Ovary (tissue), 9 donors: ENCODE results near the gene CRYAA. TPM values are rescaled to one million over a fixed set of nuclear protein-coding genes. Genes with fewer than 3 reads are reported as not detected.
"Not testable (repeated sequence)": the region's sequence is repeated elsewhere in the genome, so short reads cannot be mapped to it uniquely, and the experiment has no call there.

Source experiments
- DNase-seq, 5 donors: peaks; one replicate each; pipeline ENCODE4 v3.0.0-alpha.2; 2019 to 2020
- H3K27ac ChIP-seq, 2 donors: fragments of 200-600 bp; one replicate each; pipeline versions ENCODE4 v1.5.1 to v1.8.0; 2019 to 2022
- H3K27me3 ChIP-seq: fragments of 200-600 bp; one replicate; pipeline ENCODE4 v1.8.0; 2022
- H3K36me3 ChIP-seq: fragments of 200-600 bp; sonication (generic); one replicate; pipeline ENCODE4 v1.5.1; 2019
- H3K4me1 ChIP-seq: one replicate; pipeline ENCODE4 v1.8.1; 2013; ENCODE audit warnings: mild to moderate bottlenecking, moderate library complexity; ENCODE audit not compliant: insufficient read depth
- H3K4me3 ChIP-seq: fragments of 200-600 bp; sonication (generic); one replicate; pipeline ENCODE4 v1.5.1; 2017
- H3K9me3 ChIP-seq, 2 donors: fragments of 200-600 bp in 1 of 2; sonication (generic) in 1 of 2; one replicate each; pipeline versions ENCODE4 v1.5.1 to v1.8.1; 2013 to 2019; ENCODE audit warnings: mild to moderate bottlenecking in 1 of 2, moderate library complexity in 1 of 2
- WGBS, 3 donors: extraction: QIAGEN DNeasy Blood & Tissue Kit in 1 of 3; methylation state at CpG; one replicate each; pipeline versions ENCODE4 v1.1.5 to v1.1.7; 2013 to 2017; 5-methylcytosine and 5-hydroxymethylcytosine counted together
- intact Hi-C, 4 donors: fragments of 100-400 bp; cut with DNase I; formaldehyde crosslinking; loops; one replicate each; pipeline versions ENCODE4 v1.11.0 to v1.15.1; 2022 to 2023
- polyA plus RNA-seq, 2 donors: library from polyadenylated mRNA; stranded (reverse); fragments of 200-250 nt in 1 of 2; fragments of 350-450 nt in 1 of 2; fragmentation: Illumina TruSeq in 1 of 2; extraction: RNeasy Lipid Tissue Mini Kit (QIAGEN cat#74804) in 1 of 2; gene quantifications; one replicate each; pipeline ENCODE4 v1.2.3, GENCODE V29; 2013 to 2014
- total RNA-seq, 7 donors: library from RNA; depleted of rRNA in 2 of 7; stranded (reverse); fragments of >200 nt in 2 of 7; fragmentation: NEBNext Ultra II Directional in 3 of 7; extraction: Animal tissue kit (Norgen Biotek cat#: 25700) in 3 of 7; gene quantifications; one replicate each; pipeline versions ENCODE4 v1.1.0 to v1.2.4, GENCODE V29; 2016 to 2023
- donor health status: DM: no; HTN: no; CAD: no; lungs with moderate emphysema.
- donor health status: DM: no; HTN: no; CAD: no.
- donor health status: Bipolar disorder and iron deficiency.
- donor health status: DM: yes; HTN: yes; CAD: no.
- donor health status: DM: no; HTN: no; CAD: no.
- donor health status: DM: yes; HTN: yes; CAD: no.

CRYAA gene
- total and polyA plus RNA-seq, 9 donors, result not detected

- H3K4me1 ChIP-seq, H3K4me3 ChIP-seq, H3K36me3 ChIP-seq, H3K9me3 ChIP-seq, H3K27ac ChIP-seq, intact Hi-C loops, DNase-seq, H3K27me3 ChIP-seq: not testable (repeated sequence)
- no CpG with 5 or more reads among the region's 9 CpGs for WGBS, 3 donors
These were observed 6.1 kb upstream of the CRYAA start for GRCh38 chr21:43162708-43163205.

DNA sequence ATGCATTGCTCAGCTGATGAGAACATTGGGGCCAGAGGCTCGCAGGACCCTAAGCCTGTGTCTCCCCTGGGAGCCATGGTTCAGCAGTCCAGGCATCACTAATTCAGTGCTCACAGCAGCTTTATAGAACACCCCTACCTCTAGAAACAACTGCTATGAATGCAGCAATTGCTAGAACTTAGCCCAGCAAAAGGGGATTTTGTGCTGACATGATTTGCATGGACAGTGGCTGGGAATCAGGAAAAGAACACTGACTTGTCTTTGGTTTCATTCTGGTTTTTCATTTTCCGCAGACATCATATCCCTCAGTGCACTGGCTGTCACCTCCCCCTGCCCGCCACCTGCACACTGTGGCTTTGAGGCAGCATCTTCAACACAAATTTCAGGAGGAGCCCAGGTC is 4.0 kb upstream of the CRYAA start:
- H3K27me3 ChIP-seq, H3K36me3 ChIP-seq, DNase-seq, H3K27ac ChIP-seq, intact Hi-C loops, H3K4me3 ChIP-seq, H3K9me3 ChIP-seq, H3K4me1 ChIP-seq: not testable (repeated sequence)
- WGBS, 3 donors, result no CpG with 5 or more reads among the region's 3 CpGs

GRCh38 chr21:43165734-43166133 is 3.1 kb upstream of the CRYAA start:
- H3K4me1 ChIP-seq, H3K4me3 ChIP-seq, intact Hi-C loops, H3K27me3 ChIP-seq, H3K27ac ChIP-seq, H3K9me3 ChIP-seq, DNase-seq, H3K36me3 ChIP-seq: not testable (repeated sequence)
- WGBS, 3 donors, result no CpG with 5 or more reads among the region's 15 CpGs

DNA sequence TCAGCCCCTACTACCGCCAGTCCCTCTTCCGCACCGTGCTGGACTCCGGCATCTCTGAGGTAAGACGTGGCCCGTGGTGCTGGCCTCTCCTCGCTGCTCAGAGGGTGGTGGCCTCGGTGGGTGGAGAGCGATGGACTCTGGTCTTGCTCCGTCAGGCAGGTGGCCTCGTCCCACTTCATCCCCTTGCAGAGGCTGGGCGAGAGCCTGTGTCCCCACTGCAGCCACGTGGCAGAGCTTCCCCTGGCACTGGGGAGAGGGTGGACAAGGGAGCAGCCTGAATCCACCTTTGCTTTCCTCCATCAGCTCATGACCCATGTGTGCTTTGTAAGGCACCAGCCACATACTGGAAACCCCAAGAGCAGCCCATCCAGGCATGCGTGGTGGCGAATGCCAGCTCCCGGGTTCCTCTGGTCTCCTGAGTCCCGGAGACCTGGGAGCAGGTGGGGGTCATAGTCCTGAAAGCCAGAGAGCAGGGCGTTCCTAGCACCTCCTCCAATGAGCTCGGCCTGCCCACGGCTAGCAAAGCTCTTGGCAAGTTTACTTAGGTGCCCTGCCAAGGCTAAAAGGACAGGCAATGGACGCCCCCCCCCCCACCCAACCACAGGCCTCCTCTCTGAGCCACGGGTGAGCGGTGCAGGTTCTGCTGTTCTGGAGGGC is 550 bp downstream of the CRYAA start:
- H3K4me1 ChIP-seq, H3K36me3 ChIP-seq, H3K27me3 ChIP-seq, H3K9me3 ChIP-seq, H3K27ac ChIP-seq, DNase-seq, intact Hi-C loops, H3K4me3 ChIP-seq: not testable (repeated sequence)
- WGBS, 3 donors, result 83 to 100% methylated on average over 1 to 2 of the region's 23 CpGs; no CpG with 5 or more reads in 1 of the 3 donors

DNA sequence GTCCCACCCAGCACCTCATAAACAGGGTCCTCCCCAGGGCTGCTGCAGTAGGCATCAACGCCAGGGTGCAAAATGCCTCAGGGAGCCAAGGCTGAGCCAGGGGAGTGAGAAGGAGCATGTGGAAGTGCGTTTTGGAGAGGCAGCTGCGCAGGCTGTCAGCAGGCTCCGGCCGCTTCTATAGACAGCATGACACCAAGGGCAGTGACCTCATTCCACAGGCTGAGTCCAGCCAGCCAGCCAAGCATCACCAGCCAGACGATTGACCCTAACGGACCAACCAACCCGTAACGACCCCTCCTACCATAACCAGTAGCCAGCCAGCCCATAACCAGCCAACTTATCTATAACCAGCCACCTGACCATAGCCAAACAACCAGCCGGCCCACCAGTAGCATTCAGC is 1.1 kb downstream of the CRYAA start:
- no CpG with 5 or more reads among the region's 10 CpGs for WGBS, 3 donors
- H3K4me1 ChIP-seq, H3K27me3 ChIP-seq, H3K9me3 ChIP-seq, intact Hi-C loops, H3K27ac ChIP-seq, DNase-seq, H3K36me3 ChIP-seq, H3K4me3 ChIP-seq: not testable (repeated sequence)

- H3K27ac ChIP-seq, H3K27me3 ChIP-seq, intact Hi-C loops, H3K4me1 ChIP-seq, H3K4me3 ChIP-seq, H3K36me3 ChIP-seq, H3K9me3 ChIP-seq, DNase-seq: not testable (repeated sequence)
- 42% methylated on average over 3 of the region's 29 CpGs; no CpG with 5 or more reads in 2 of the 3 donors for WGBS, 3 donors
These were observed 4.0 kb downstream of the CRYAA start for GRCh38 chr21:43172812-43173211.

DNA sequence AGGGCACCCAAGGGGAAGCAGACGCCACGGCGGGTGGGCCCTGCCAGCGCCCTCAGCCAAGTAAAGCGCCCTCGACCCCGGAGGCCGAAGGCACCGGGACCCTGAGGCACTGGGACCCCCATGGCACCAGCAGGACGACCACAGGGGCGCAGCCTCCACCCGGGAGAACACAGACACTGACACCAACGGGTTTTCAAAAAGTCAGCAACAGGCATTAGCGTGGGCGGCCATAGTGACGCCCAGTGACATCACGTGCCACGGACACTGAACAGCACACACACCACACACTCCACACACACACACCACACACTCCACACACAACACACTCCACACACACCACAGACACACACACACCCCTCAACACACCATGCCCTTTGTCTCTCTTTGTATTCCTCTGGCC is 4.6 kb downstream of the CRYAA start:
- H3K27ac ChIP-seq, H3K36me3 ChIP-seq, H3K4me3 ChIP-seq, H3K4me1 ChIP-seq, H3K27me3 ChIP-seq, H3K9me3 ChIP-seq, DNase-seq, intact Hi-C loops: not testable (repeated sequence)
- WGBS, 3 donors, result 36% methylated on average over 7 of the region's 18 CpGs; no CpG with 5 or more reads in 2 of the 3 donors

DNA sequence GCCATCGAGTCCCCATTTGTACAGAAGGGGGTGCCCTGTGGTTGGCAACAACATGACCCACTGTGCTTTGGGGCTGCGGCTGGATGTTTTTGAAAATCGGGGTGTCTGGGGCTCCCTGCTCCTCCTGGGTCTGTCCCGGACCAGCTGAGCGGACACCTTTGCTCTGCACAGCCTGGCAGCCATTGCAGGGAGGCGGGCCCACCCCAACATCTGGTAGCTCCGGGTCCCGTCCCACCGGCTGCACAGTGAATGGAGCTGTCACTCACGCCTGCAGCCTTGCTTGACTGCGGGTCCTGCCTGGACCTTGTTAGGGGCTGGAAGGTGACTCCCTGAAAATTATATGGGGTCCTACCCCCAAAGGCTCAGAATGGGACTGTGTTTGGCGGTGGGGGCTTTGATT is 5.1 kb downstream of the CRYAA start:
- H3K27me3 ChIP-seq, H3K36me3 ChIP-seq, H3K27ac ChIP-seq, H3K4me3 ChIP-seq, H3K4me1 ChIP-seq, H3K9me3 ChIP-seq, DNase-seq, intact Hi-C loops: not testable (repeated sequence)
- WGBS, 3 donors, result 56% methylated on average over 7 of the region's 12 CpGs; no CpG with 5 or more reads in 2 of the 3 donors

GRCh38 chr21:43174998-43175397 is 6.2 kb downstream of the CRYAA start:
- H3K9me3 ChIP-seq, H3K36me3 ChIP-seq, H3K27ac ChIP-seq, intact Hi-C loops, H3K27me3 ChIP-seq, H3K4me3 ChIP-seq, H3K4me1 ChIP-seq, DNase-seq: not testable (repeated sequence)
- WGBS, 3 donors, result 83% methylated on average over 2 of the region's 4 CpGs; no CpG with 5 or more reads in 2 of the 3 donors

GRCh38 chr21:43176621-43177020 is 7.8 kb downstream of the CRYAA start:
- H3K36me3 ChIP-seq, H3K4me1 ChIP-seq, DNase-seq, intact Hi-C loops, H3K9me3 ChIP-seq, H3K27ac ChIP-seq, H3K4me3 ChIP-seq, H3K27me3 ChIP-seq: not testable (repeated sequence)
- no CpG with 5 or more reads among the region's 16 CpGs for WGBS, 3 donors

DNA sequence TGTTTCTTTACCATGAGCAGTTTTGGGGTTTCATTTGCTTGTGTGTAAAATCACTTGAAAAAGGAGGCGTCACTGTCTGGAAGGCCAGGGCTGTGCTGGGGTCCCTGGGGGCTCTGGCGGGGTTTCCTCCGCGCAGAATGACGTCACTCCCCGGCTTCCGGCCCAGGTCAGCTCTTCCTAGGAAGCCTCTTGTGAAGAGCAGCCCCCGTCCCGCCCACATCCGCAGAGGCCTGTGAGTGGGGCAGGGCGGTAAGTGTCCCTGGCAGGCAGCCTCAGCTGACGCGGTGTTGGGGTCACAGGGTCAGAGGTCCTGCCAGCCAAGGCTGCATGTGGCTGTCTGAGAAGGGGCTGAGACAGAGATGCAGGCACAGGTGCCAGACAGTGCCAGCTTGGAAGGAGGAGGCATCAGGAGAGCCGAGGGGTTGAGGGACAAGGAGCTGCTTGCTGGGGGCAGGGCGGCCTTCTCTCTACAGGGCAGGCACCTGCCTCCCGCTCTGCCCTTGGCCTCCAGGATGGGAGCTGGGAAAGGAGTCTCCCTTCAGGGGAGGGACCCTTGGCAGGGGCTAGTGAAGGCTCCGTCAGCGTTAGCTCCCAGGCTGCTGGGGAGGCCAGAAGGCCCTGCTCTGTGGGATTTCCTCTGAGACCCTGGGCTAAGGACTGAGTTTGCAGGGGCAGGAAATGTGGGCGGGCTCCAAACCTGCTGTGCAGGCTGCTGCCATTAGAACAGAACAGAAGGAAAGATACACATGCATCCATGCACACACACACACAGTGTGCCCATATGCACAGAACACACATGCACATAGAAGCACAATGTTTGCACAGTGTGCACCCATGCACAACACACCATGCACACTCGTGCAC is 8.5 kb downstream of the CRYAA start:
- intact Hi-C loops, H3K4me1 ChIP-seq, H3K27me3 ChIP-seq, H3K36me3 ChIP-seq, H3K4me3 ChIP-seq, H3K27ac ChIP-seq, DNase-seq, H3K9me3 ChIP-seq: not testable (repeated sequence)
- WGBS, 3 donors, result no CpG with 5 or more reads among the region's 20 CpGs
